Measurements from ENCODE around the gene CACNA1C. TPM values are rescaled to one million over a fixed set of nuclear protein-coding genes. Genes with fewer than 3 reads are reported as not detected.

Gene CACNA1C
- total RNA-seq, 1 donor from 2014 or later, result 11.7 TPM

DNA sequence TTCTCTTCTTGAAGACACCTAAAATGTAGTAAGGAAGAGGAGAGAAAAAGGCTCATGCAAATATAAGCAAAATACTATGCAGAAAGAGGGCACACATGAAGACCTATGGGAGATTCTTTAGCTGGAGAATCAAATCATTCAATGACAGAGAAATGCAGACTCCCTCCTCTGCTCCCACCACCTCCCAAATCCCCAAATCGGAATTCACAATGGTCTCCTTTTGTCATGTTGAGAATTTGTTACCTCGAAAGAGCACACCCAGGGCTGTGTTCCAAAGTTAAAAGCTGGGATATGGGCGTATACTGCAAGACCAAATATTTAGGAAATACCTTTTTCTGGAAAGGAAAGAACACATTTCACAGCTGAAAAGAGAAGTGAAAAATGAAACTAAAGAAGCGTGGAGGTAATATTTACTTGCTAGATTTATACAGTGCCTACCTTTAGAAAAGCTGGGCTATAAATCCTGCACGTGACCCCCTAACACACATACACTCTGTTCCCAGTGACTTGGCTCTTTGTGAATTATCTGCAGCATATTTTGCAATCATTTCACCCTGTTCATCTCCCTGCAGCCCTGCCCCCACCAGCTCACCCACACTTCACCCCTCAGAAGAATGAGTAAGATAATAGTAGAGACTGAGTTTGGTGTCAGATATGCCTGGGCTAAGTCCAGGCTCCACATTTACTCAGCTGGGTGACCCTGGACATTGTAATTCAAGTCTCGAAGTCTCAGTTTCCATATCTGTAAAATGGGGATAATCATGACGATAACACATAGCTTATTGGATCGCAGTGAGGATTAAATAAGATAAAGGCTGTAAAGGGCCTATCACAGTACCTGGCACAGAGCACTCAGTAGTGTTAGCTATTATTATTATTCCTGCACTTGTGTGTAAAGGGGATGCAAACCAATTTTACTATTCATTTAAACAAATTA is 2.9 kb upstream of the CACNA1C start:
- Mint-ChIP-seq H3K27me3 (peaks cover 78% of the 10 kb centered on the region), H3K4me1 (ENCODE audit: low read depth) (peaks cover 14% of the 10 kb centered on the region), H3K9me3 (ENCODE audit: low read depth) (no peaks in the 10 kb centered on the region), H3K4me3 (ENCODE audit: low read depth) (no peak overlapping the region), H3K27ac (no peak overlapping the region), H3K36me3 (ENCODE audit: insufficient read depth) (no peaks in the 10 kb centered on the region)
- DNase-seq (ENCODE audit: low spot score, unreplicated experiment), result no peak
- TF ChIP-seq, protein P1, sequence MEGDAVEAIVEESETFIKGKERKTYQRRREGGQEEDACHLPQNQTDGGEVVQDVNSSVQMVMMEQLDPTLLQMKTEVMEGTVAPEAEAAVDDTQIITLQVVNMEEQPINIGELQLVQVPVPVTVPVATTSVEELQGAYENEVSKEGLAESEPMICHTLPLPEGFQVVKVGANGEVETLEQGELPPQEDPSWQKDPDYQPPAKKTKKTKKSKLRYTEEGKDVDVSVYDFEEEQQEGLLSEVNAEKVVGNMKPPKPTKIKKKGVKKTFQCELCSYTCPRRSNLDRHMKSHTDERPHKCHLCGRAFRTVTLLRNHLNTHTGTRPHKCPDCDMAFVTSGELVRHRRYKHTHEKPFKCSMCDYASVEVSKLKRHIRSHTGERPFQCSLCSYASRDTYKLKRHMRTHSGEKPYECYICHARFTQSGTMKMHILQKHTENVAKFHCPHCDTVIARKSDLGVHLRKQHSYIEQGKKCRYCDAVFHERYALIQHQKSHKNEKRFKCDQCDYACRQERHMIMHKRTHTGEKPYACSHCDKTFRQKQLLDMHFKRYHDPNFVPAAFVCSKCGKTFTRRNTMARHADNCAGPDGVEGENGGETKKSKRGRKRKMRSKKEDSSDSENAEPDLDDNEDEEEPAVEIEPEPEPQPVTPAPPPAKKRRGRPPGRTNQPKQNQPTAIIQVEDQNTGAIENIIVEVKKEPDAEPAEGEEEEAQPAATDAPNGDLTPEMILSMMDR (IDR thresholded peaks at IDR 0.05; ENCODE audit: unreplicated experiment), result no peak

DNA sequence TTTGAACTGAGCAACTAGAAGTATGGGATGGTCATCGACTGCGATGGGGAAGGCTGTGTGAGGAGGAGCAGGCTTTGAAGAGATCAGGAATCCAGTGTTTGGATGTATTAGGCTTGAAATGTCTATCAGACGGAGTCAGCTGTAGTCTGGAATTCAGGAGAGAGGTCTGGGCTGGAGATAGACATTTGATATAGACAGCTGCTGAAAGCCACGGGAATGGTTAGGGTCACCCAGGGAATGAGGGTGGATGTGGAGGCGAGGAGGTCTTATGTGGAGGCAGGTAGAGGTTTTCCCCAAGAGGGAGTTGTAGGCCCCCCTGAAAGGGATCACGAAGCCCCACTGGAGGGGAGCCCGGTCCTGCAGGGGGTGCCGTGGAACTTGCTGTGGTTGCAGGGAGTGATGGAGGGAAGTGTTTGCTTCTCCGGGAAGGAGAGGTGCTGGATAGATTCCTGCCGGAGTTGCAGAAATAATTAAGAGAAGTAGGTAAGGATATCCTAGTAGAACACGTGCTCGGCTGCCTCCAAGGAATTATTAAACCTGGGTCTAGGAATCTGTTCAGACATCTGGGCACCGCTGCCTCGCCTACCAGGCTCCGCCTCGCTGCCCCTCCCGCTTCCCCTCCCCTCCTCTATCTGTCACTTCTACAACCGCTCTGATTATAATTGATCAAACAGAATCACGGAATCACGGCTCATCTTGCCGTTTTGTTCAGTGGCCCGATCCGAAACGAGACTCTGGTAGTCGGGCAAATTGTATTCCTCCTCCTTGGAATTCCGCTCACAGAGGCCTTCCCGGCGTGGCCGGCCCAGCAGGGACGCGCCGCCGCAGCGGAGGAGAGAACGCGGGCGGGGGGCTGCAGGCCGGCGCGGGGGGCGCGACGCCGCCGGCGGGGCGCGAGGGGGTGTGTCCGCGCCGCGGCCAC is 826 bp upstream of the CACNA1C start:
- Mint-ChIP-seq H3K4me1 (ENCODE audit: low read depth) (peaks cover 21% of the 10 kb centered on the region), H3K4me3 (ENCODE audit: low read depth) (peak overlapping the region; percentile 71), H3K36me3 (ENCODE audit: insufficient read depth) (no peaks in the 10 kb centered on the region), H3K9me3 (ENCODE audit: low read depth) (no peaks in the 10 kb centered on the region), H3K27ac (peak overlapping the region; percentile 15), H3K27me3 (peaks cover 83% of the 10 kb centered on the region)
- TF ChIP-seq, protein P1 (IDR thresholded peaks at IDR 0.05; ENCODE audit: unreplicated experiment), result no peak
- DNase-seq (ENCODE audit: low spot score, unreplicated experiment), result no peak

DNA sequence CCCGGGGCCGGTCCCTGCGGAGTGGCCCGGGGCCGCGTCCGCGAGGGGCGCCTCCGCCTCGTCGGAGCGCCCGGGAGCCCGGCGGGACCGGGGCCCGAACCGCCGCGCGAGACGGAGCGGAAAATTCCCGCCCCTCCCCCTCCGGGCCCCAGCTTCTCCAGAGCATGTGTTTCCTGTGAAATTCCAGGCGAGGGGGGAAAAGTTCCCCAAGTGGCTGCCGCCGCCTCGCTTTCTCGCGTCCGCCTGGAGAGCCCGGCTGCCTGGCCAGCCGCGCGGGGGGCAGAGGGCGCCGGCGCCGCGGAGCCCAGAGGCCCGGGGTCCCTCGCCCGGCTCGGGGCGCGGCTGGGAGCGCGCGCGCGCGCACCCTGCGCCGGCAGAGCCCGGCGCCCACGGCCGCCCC is 904 bp downstream of the CACNA1C start:
- TF ChIP-seq, protein P1 (IDR thresholded peaks at IDR 0.05; ENCODE audit: unreplicated experiment), result no peak
- no peaks in the 10 kb centered on the region for H3K36me3 Mint-ChIP-seq (ENCODE audit: insufficient read depth)
- peaks cover 18% of the 10 kb centered on the region for H3K4me1 Mint-ChIP-seq (ENCODE audit: low read depth)
- H3K27me3 Mint-ChIP-seq, result peaks cover 87% of the 10 kb centered on the region
- H3K4me3 Mint-ChIP-seq (ENCODE audit: low read depth), result no peak overlapping the region
- no peak for DNase-seq (ENCODE audit: low spot score, unreplicated experiment)
- no peaks in the 10 kb centered on the region for H3K9me3 Mint-ChIP-seq (ENCODE audit: low read depth)
- no peak overlapping the region for H3K27ac Mint-ChIP-seq

DNA sequence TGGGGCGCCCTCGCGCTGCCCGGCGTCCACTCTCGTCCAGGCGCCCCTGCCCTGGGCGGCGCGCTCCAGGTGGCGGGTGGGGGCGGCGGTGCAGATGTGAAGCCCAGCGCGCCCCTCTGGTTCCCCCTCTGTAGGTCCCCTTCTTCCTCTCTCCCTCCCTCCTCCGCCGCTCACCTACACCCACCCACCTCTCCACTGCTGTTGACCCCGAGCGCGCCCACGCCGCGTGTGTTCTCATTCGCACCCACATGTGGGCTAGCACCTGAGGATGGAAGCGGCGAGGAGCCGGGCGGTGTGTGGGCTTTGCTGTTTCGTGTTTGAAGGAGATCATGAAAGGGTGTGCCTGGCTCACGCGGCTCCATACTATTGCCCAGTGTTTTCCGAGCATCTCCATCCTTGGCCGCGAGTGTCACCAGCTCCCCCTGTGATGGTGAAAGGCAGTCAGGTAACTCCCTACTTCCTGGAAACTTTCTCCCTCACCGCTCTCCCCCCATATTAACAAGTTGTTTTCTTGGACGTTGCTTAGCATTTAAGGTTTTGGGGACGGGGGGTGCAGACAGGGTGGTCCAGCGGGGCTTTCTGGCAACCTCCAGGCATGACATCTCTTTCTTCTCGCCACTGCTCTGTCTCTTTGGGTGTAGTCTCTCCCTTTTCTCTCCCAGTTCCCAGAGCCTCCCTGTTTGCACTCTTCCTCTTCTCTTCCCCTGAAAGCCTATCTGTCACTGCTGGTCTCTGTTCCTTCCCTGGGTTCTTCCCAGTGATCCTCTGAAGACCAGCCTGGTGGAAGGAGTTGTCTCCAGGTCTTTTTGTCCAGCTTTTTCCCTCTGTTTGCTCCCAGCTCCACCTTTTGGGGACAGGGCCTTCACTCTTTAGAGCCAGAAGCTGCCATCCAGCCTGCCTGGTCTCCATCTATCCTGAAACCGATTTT is 1.6 kb downstream of the CACNA1C start:
- peak overlapping the region; percentile 75 for H3K4me3 Mint-ChIP-seq (ENCODE audit: low read depth)
- H3K36me3 Mint-ChIP-seq (ENCODE audit: insufficient read depth), result no peaks in the 10 kb centered on the region
- H3K9me3 Mint-ChIP-seq (ENCODE audit: low read depth), result no peaks in the 10 kb centered on the region
- peaks cover 18% of the 10 kb centered on the region for H3K4me1 Mint-ChIP-seq (ENCODE audit: low read depth)
- no peak for DNase-seq (ENCODE audit: low spot score, unreplicated experiment)
- peak overlapping the region; percentile 39 for H3K27ac Mint-ChIP-seq
- TF ChIP-seq, protein P1 (IDR thresholded peaks at IDR 0.05; ENCODE audit: unreplicated experiment), result no peak
- H3K27me3 Mint-ChIP-seq, result peaks cover 86% of the 10 kb centered on the region

Measured in progenitor cell of endocrine pancreas (in vitro differentiated cells).